SK-N-SH treated with all-trans-retinoic acid at 6 μM for 48 hours (cell line): Measurements from ENCODE around the gene BMPR2.

ENCODE experiments used
- ATAC-seq: fragments of 200-7000 bp; cut with Tn5 transposase; 3 replicates; pipeline ENCODE4 v1.9.1; 2020; ENCODE audit warnings: mild to moderate bottlenecking, moderate library complexity
- ARNTL ChIP-seq: fragments of 450-650 bp; formaldehyde crosslinking; IDR thresholded peaks from 2 replicates; pipeline ENCODE4 v1.5.0; 2020; ENCODE audit warnings: low read depth, mild to moderate bottlenecking, moderate library complexity, borderline replicate concordance
- BACH2 ChIP-seq: fragments of 250-450 bp; sonication (Bioruptor Pico); IDR thresholded peaks from 2 replicates; pipeline ENCODE4 v1.9.0; 2021; ENCODE audit warnings: mild to moderate bottlenecking, borderline replicate concordance
- CSDC2 ChIP-seq: fragments of 250-450 bp; sonication (Bioruptor Pico); IDR thresholded peaks from 2 replicates; pipeline ENCODE4 v1.5.0; 2020; ENCODE audit warnings: mild to moderate bottlenecking, moderate library complexity
- ESRRG ChIP-seq: fragments of 250-450 bp; sonication (Bioruptor Pico); IDR thresholded peaks from 2 replicates; pipeline ENCODE4 v1.6.1; 2021; ENCODE audit warnings: mild to moderate bottlenecking
- GLIS3 ChIP-seq: fragments of 250-450 bp; sonication (Bioruptor Pico); IDR thresholded peaks from 2 replicates; pipeline ENCODE4 v1.5.0; 2020; ENCODE audit warnings: mild to moderate bottlenecking, moderate library complexity
- ISL1 ChIP-seq: fragments of 250-450 bp; sonication (Bioruptor Pico); IDR thresholded peaks from 2 replicates; pipeline ENCODE4 v2.1.2; 2022; ENCODE audit warnings: mild to moderate bottlenecking, moderate library complexity
- PPARA ChIP-seq: fragments of 250-450 bp; sonication (Bioruptor Pico); IDR thresholded peaks from 2 replicates; pipeline ENCODE4 v1.5.0; 2020; ENCODE audit warnings: mild to moderate bottlenecking, borderline replicate concordance
- RARB ChIP-seq: fragments of 250-450 bp; sonication (Bioruptor Pico); IDR thresholded peaks from 2 replicates; pipeline ENCODE4 v1.8.0; 2021; ENCODE audit warnings: mild to moderate bottlenecking, moderate library complexity
- SNAI2 ChIP-seq: fragments of 250-450 bp; sonication (Bioruptor Pico); IDR thresholded peaks from 2 replicates; pipeline ENCODE4 v1.5.0; 2020; ENCODE audit warnings: mild to moderate bottlenecking, moderate library complexity
- TCF4 ChIP-seq: fragments of 250-450 bp; sonication (Bioruptor Pico); IDR thresholded peaks from 2 replicates; pipeline ENCODE4 v1.8.0; 2021; ENCODE audit warnings: mild to moderate bottlenecking, moderate library complexity, borderline replicate concordance
- TOX ChIP-seq: fragments of 250-450 bp; sonication (Bioruptor Pico); IDR thresholded peaks from 2 replicates; pipeline ENCODE4 v1.8.0; 2021; ENCODE audit warnings: mild to moderate bottlenecking, moderate library complexity, borderline replicate concordance
- ZC3H10 ChIP-seq: fragments of 250-450 bp; sonication (Bioruptor Pico); IDR thresholded peaks from 2 replicates; pipeline ENCODE4 v1.5.1; 2021; ENCODE audit warnings: mild to moderate bottlenecking, moderate library complexity
- ZFP3 ChIP-seq: fragments of 250-450 bp; sonication (Bioruptor Pico); IDR thresholded peaks from 2 replicates; pipeline ENCODE4 v1.5.0; 2020; ENCODE audit warnings: mild to moderate bottlenecking, moderate library complexity
- ZFP30 ChIP-seq: fragments of 450-650 bp; formaldehyde crosslinking; IDR thresholded peaks from 2 replicates; pipeline ENCODE4 v1.5.0; 2022; ENCODE audit warnings: mild to moderate bottlenecking, moderate library complexity
- ZNF8 ChIP-seq: fragments of 450-650 bp; formaldehyde crosslinking; IDR thresholded peaks from 2 replicates; pipeline ENCODE4 v1.5.0; 2020; ENCODE audit warnings: mild to moderate bottlenecking, moderate library complexity
- TF ChIP-seq, protein P1 (sequence below): fragments of 250-450 bp; sonication (Bioruptor Pico); IDR thresholded peaks from 2 replicates; pipeline ENCODE4 v1.8.0; 2020; ENCODE audit warnings: mild to moderate bottlenecking, moderate library complexity, borderline replicate concordance
- TF ChIP-seq, protein P2 (sequence below): fragments of 250-450 bp; sonication (Bioruptor Pico); IDR thresholded peaks from 2 replicates; pipeline ENCODE4 v1.5.0; 2020; ENCODE audit warnings: mild to moderate bottlenecking, moderate library complexity
- TF ChIP-seq, protein P3 (sequence below): fragments of 250-450 bp; sonication (Bioruptor Pico); IDR thresholded peaks from 2 replicates; pipeline ENCODE4 v1.5.1; 2020; ENCODE audit warnings: low read depth, mild to moderate bottlenecking, moderate library complexity
- TF ChIP-seq, protein P4 (sequence below): fragments of 250-450 bp; sonication (Bioruptor Pico); IDR thresholded peaks from 2 replicates; pipeline ENCODE4 v1.5.1; 2021; ENCODE audit warnings: mild to moderate bottlenecking, moderate library complexity

The BMPR2 gene

DNA sequence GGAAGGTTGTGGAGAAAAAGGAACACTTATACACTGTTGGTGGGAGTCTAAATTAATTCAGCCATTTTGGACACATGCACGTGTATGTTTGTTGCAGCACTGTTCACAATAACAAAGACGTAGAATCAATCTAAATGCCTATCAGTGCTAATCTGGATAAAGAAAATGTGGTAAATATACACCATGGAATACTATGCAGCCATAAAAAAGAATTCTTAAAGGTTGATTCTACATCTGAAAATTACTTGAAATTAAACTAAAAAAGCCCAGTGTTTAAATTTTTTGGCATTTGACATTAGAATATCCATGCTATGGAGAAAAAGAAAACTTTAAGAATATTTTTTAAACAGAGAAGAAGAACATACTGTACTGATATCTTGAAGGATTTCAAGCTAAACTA is 84.0 kb downstream of the BMPR2 start:
- no peak for ATAC-seq
- TF ChIP-seq SNAI2 (CRISPR knock-in tag) (no peak), TCF4 (CRISPR knock-in tag) (no peak), PPARA (CRISPR knock-in tag) (no peak), TOX (no peak), ZFP30 (no peak), ZNF8 (no peak), BACH2 (CRISPR knock-in tag) (no peak), ARNTL (no peak), ISL1 (no peak), GLIS3 (CRISPR knock-in tag) (no peak), CSDC2 (CRISPR knock-in tag) (no peak)
- TF ChIP-seq, protein P1, sequence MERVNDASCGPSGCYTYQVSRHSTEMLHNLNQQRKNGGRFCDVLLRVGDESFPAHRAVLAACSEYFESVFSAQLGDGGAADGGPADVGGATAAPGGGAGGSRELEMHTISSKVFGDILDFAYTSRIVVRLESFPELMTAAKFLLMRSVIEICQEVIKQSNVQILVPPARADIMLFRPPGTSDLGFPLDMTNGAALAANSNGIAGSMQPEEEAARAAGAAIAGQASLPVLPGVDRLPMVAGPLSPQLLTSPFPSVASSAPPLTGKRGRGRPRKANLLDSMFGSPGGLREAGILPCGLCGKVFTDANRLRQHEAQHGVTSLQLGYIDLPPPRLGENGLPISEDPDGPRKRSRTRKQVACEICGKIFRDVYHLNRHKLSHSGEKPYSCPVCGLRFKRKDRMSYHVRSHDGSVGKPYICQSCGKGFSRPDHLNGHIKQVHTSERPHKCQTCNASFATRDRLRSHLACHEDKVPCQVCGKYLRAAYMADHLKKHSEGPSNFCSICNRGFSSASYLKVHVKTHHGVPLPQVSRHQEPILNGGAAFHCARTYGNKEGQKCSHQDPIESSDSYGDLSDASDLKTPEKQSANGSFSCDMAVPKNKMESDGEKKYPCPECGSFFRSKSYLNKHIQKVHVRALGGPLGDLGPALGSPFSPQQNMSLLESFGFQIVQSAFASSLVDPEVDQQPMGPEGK (CRISPR knock-in tag) = no peak
- TF ChIP-seq, protein P2, sequence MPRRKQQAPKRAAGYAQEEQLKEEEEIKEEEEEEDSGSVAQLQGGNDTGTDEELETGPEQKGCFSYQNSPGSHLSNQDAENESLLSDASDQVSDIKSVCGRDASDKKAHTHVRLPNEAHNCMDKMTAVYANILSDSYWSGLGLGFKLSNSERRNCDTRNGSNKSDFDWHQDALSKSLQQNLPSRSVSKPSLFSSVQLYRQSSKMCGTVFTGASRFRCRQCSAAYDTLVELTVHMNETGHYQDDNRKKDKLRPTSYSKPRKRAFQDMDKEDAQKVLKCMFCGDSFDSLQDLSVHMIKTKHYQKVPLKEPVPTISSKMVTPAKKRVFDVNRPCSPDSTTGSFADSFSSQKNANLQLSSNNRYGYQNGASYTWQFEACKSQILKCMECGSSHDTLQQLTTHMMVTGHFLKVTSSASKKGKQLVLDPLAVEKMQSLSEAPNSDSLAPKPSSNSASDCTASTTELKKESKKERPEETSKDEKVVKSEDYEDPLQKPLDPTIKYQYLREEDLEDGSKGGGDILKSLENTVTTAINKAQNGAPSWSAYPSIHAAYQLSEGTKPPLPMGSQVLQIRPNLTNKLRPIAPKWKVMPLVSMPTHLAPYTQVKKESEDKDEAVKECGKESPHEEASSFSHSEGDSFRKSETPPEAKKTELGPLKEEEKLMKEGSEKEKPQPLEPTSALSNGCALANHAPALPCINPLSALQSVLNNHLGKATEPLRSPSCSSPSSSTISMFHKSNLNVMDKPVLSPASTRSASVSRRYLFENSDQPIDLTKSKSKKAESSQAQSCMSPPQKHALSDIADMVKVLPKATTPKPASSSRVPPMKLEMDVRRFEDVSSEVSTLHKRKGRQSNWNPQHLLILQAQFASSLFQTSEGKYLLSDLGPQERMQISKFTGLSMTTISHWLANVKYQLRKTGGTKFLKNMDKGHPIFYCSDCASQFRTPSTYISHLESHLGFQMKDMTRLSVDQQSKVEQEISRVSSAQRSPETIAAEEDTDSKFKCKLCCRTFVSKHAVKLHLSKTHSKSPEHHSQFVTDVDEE (CRISPR knock-in tag) = no peak

DNA sequence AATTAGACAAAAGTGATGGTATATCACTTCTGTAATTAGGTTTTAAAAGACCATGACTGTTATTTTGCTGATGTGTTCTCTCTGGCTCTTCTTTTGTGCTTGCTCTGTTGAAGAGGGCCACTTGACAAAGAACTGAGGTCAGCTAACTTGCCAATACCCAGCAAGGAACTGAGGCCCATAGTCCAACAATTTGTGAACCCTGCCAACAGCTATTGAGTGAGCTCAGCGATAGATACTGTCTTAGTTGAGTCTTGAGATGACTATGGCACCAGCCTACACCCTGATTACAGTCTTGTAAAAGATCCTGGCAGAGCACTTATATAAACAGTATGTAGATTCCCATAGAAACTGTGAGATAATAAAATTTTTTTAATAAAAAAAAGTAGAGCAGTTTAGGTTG is 103.0 kb downstream of the BMPR2 start:
- TF ChIP-seq BACH2 (CRISPR knock-in tag) (no peak), ZFP3 (CRISPR knock-in tag) (no peak)
- ATAC-seq = no peak

DNA sequence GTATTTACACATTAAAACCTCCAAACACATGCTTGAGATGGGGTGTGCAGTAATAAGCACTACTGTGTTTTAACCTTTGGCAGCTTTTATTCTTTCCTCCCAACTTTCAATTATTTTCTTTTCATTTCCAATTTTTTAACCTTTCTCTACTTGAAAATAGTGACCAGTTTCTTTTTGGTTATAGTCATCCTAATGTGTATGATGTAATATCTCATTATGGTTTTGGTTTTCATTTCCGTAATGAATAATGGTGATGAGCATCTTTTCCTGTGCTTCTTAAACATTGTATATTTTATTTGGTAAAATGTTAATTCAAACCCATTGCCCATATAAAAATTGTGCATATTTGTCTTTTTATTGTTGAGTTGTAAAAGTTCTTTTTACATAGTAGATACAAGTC is 103.5 kb downstream of the BMPR2 start:
- no peak for ATAC-seq
- TF ChIP-seq ZFP30 (no peak), ESRRG (CRISPR knock-in tag) (no peak), ISL1 (no peak), ZNF8 (no peak), PPARA (CRISPR knock-in tag) (no peak), CSDC2 (CRISPR knock-in tag) (no peak)
- TF ChIP-seq, protein P1 (CRISPR knock-in tag) = no peak
- TF ChIP-seq, all 23 proteins: peak for 0

DNA sequence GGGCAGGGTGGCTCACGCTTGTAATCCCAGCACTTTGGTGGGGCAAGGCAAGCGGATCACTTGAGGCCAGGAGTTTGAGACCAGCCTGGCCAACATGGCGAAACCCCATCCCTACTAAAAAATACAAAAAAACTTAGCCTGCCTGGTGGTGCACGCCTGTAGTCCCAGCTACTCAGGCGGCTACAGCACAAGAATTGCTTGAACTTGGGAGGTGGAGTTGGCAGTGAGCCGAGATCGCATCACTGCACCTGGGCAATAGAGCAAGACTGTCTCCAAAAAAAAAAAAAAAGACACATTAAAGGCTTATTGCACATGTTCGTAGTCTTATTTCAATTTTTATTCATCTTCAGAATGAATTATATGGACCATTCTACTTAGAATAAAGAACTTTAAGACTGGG is 110.2 kb downstream of the BMPR2 start:
- ATAC-seq = no peak
- TF ChIP-seq, protein P3, sequence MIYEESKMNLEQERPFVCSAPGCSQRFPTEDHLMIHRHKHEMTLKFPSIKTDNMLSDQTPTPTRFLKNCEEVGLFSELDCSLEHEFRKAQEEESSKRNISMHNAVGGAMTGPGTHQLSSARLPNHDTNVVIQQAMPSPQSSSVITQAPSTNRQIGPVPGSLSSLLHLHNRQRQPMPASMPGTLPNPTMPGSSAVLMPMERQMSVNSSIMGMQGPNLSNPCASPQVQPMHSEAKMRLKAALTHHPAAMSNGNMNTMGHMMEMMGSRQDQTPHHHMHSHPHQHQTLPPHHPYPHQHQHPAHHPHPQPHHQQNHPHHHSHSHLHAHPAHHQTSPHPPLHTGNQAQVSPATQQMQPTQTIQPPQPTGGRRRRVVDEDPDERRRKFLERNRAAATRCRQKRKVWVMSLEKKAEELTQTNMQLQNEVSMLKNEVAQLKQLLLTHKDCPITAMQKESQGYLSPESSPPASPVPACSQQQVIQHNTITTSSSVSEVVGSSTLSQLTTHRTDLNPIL (CRISPR knock-in tag) = no peak
- no peak for TF ChIP-seq ZFP30
- no peak for TF ChIP-seq SNAI2 (CRISPR knock-in tag)
- no peak for TF ChIP-seq ARNTL
- TF ChIP-seq, protein P4, sequence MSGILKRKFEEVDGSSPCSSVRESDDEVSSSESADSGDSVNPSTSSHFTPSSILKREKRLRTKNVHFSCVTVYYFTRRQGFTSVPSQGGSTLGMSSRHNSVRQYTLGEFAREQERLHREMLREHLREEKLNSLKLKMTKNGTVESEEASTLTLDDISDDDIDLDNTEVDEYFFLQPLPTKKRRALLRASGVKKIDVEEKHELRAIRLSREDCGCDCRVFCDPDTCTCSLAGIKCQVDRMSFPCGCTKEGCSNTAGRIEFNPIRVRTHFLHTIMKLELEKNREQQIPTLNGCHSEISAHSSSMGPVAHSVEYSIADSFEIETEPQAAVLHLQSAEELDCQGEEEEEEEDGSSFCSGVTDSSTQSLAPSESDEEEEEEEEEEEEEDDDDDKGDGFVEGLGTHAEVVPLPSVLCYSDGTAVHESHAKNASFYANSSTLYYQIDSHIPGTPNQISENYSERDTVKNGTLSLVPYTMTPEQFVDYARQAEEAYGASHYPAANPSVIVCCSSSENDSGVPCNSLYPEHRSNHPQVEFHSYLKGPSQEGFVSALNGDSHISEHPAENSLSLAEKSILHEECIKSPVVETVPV (CRISPR knock-in tag) = no peak
- no peak for TF ChIP-seq TCF4 (CRISPR knock-in tag)
- TF ChIP-seq RARB (CRISPR knock-in tag) = no peak
- TF ChIP-seq BACH2 (CRISPR knock-in tag) = no peak
- no peak for TF ChIP-seq ZC3H10
